Activated CD4-positive, CD25-positive, alpha-beta regulatory T cell treated with anti-CD3 and anti-CD28 coated beads, Interleukin-2, amount 50 U/mL, for 24 hours (primary cell): Measurements from ENCODE around the gene CFAP47.

ENCODE experiments used
- ATAC-seq, 2 donors: fragments of 150-1000 bp; cut with Tn5 transposase; one replicate each; pipeline ENCODE4 v1.10.0; 2021; ENCODE audit warnings: mild to moderate bottlenecking in 1 of 2, moderate library complexity in 1 of 2

The CFAP47 gene

DNA sequence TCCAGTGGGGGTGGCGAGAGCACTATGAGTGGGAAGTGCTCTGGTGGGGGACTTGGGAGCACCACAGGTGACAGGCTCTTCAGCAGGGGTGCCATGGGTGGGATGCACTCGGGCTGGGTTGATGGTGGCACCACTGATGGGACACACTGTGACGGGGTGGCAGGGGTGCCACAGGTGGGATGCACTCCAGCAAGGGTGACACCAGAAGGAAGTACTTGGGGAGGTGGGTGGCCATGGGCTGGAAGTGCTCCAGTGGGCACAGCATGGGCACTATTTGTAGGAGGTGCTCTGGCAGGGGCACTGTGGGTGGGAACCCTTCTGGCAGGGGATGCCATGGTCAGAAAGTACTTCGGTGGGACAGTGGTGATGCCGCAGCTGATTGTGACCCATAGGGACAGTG is 346.6 kb downstream of the CFAP47 start:
- ATAC-seq = no peak

DNA sequence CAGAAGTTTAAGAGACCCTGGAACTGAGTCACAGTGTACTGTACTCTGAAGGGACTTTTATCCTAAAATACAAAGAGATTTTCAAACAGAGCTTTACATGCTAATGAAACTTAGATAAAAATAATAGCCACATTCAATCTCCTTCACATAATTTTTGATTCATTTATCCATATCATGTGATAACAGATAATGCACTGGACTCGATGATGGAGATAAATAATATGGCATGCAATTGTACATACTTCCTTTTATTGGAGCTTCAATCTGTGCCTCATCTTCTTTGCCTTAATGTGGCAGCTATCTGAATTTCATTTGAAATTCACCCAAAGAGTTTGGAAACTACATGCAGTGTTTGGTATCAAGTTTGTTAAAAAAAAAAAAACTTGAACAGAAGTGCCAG is 390.6 kb downstream of the CFAP47 start:
- no peak for ATAC-seq

DNA sequence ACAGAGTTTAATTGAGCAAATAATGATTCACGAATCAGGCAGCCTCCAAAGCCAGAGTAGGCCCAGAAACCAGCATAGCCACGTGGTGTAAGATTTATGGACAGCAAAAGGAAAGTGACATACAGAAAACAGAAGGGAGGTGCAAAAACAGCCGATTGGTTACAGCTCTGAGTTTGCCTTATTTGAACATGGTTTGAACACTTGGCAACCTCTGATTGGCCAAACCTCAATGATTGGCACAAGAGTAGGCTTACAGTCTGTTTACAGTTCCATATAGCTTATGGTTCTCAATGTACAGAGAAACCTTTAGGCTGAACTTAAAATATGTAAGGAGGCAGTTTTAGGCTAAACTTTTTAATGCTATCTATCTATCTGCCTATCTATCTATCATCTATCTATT is 394.8 kb downstream of the CFAP47 start:
- no peak for ATAC-seq

DNA sequence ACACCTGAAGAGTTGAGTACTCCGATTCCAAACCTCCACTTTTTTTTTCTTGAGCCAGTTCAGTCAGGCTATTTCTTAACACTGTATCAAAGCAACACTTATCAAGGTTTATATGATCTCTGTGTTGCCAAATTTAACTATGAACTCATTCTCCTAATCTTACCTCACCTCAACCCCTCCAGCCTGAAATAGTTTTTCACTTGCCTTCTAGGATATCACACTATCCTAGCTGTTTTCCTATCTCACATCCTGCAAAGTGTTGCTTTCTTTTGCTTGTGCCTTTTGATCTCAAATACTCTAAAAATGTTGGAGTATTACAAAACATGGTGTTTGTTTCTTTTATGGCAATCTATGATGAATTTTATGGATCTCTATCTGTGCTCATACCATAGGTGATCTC is 415.0 kb downstream of the CFAP47 start:
- ATAC-seq = no peak

DNA sequence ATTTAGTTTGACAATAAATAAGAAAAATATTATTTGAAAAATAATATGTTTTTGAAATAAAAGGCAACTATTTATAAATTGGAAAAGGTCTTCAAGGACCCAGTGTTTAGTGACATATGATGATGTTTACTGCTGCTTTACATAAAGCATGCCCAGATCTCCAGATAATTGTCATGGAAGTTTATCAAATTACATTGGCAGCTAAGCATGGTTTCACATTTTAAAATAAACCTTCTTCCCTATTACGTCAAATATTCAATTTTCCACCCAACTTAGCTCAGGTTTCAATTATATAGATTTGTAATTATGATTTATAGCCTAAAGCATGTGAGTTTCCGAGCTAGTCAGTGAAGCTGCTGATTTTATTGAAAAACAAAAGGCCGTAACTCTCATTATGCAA is 417.2 kb downstream of the CFAP47 start:
- no peak for ATAC-seq

DNA sequence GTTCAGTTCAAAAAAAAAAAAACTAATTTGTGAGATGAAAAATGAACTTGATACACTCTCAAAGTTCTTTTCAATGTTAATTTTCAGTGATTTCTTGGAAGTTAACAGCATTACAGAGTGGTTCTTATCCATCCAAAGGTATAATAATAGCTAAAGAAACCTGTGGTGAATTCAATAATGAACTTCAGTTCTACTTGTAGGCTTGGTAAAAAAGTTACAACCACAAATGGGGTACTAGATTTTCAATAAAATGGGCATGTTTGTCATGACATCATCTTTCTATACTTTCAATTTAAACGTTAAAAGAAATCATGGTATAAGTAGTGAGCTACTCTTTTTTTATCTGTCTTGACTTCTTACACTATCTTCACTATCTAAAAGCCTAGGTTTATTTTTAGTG is 424.8 kb downstream of the CFAP47 start:
- no peak for ATAC-seq

DNA sequence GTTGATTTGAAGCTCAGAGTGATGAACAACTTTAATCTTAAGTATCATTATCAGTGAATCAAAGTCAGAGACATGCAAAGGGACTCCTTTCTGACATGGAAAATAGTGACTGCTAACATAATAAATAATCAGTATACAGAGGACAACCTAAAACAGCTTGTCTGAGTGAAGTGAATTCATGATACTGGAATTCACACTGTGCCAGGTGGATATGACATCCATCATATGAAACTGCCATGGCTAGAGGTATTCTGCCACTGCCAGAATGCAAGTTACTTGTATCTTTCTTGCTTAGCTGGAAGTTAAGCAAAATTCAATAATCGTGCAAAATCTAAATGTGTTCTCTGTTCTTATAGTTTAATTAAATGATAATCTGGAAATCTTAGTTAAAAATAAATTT is 429.0 kb downstream of the CFAP47 start:
- no peak for ATAC-seq

DNA sequence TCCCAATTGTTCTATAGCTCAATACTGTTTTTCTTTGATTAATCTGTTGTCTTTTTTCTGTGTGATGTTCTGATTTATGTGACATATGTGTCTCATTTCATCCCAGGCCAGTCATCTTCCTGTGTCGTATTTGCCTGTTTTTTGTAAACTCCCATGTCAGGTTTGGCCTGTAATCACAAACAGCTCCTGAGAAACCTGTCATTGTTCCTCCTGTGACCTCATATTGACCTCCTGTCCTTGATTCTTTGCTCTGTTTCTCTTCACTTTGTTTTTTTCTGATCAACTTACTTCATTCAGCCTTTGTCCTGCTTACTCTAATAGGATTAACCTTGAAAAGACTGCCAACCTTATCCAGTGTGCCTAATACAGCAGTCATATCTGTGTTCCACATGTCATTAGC is 438.3 kb downstream of the CFAP47 start:
- ATAC-seq = no peak

DNA sequence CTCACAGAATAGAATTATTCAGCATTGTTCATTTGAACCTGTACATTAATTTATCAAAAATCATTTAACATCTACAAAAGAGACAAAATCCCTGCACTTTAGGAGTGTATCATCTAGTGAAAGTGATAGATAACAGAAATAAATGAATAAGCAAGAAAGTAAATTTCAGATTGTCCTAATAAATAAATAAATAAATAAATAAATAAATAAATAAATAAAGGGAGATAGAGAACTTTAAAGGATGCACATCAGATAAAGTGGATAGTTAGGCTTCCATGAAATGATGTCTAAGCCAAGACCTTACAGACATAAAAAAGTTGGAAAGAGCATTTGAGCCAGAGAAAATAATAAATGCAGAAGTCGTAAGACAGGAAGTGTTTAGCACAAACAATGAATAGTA is 444.7 kb downstream of the CFAP47 start:
- no peak for ATAC-seq

DNA sequence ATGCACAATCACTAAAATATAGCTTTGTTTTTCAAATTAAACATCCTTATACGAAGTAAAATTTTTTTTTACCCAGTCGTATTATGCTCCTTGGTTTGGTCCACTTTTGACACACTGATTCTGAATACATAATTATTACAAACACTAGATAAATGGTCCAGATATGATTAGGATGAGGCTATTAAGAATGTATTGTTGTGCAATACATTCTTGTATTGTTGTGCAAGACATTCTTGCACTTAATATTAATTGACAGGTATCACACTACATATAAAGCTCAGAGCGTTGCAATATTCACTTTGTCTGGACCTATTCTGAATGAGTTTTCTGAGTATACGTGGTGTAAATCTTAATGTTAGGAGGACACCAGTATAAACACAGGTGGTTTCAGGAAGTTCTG is 464.0 kb downstream of the CFAP47 start:
- ATAC-seq = no peak

DNA sequence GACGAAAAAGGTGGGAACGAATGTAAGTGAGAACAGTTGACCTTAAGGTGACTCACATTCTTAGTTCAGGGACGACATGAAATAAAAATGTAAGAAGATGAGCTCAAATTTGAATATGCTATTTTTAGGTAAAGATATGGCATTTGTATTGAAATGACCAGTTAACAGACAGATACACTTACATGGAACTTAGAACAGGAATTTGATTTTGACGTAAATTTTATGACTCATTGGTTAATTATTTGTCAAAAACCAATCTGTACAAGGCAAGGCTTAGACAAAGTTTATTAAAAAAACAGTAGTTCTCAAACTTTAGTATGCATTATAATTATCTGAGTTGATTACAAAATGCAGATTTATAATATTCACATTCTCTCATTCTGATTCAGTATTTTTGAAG is 469.4 kb downstream of the CFAP47 start:
- ATAC-seq = no peak

DNA sequence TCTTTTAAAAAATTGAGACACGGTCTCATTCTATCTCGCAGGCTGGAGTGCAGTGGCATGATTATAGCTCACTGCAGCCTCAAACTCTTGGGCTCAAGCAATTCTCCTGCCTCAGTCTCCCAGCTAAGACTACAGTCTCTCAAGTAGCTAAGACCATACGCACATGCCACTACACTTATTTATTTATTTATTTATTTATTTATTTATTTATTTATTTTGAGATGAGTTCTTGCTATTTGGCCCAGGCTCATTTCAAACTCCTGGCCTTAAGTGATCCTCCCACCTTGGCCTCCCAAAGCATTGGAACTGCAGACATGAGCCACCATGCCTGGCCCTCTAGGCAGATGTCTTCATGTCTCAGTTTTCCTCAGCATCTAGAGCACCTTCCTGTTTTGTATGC is 482.2 kb downstream of the CFAP47 start:
- no peak for ATAC-seq

DNA sequence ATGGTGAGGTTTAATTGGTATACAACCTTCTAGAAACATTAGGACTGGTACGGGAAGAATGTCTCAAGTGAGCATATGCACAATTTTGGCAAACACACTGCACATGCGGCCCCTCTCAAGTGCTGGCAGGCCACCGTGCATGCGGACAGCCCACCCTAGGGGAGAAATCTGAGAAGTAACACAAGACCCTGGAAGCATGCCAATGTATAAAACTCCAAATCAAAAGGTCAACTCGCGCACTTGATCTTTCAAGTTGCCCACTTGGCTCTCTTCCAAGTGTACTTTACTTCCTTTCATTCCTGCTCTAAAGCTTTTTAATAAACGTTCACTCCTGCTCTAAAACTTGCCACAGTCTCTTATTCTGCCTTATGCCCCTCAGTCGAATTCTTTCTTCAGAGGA is 488.3 kb downstream of the CFAP47 start:
- ATAC-seq = no peak

DNA sequence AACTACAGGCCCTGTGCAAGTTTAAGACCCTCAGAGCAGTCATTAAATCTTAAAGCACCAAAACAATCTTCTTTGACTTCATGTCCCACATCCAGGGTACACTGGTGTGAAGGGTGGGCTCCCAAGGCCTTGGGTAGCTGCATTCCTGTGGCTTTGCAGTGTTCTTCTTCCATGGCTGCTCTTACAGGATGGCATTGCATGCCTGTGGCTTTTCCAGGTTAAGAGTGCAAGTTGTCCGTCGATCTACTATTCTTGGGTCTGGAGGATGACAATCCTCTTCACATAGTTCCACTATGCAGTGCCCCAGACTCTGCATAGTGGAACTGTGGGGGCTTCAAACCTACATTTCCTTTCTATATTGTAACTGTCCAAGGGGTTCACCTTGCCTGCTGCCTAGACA is 494.5 kb downstream of the CFAP47 start:
- no peak for ATAC-seq

DNA sequence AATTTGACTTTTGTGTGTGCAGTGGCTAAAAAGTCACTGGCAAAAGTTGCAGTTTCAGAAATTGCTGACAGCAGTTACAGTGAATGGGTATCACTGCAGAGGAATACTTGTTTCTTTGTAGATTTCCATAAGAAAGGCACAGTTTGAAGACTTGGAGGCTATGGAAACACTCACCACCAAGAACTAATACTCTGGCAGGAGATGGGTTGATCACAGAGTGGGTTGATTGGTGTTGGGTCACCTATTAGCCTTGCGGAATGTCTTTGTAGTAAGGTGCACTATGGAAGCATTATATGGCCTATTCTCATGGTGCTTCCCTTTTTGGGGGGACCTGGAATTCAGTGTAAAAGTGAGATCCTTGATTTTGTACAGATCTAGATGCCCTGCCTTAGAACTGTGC is 502.8 kb downstream of the CFAP47 start:
- no peak for ATAC-seq

DNA sequence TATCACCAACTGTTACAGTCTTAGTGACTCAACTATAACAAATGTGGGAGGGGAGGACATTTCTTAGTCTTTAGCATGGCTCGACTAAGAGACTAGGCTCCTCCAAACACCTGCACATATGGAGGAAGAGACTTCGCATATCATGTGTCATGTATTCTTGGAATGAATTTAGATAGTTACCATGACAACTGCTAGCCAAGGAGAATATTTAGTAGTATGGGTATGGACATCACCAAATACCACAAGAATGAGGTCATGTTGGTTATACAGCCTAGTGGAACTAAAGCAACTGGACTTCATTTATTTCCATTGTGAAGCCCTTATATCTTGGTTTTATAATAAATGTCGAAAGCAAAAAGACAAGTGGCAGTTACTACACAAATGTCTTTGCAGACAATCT is 512.3 kb downstream of the CFAP47 start:
- ATAC-seq = no peak

DNA sequence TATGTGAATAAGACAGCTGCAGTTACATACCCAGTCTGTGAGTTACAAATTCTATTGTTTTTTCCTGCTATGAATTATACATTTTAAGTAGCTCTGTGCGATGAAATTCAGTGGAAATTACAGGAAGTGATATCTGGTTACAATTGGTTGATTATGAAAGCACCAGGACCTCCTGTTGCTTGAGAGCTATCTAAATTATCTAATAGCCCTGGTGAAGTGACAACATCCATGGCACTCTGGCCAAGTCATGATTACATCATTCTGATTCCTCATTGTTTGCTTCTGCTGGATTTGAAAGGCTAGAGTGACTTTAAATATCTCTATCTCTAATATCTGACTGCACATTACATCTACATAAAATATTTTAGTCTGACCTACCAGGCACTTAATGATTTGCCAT is 515.0 kb downstream of the CFAP47 start:
- ATAC-seq = no peak
